SJSA1 (cell line): Measurements from ENCODE around the gene MOB2. TPM values are rescaled to one million over a fixed set of nuclear protein-coding genes. Genes with fewer than 3 reads are reported as not detected.

Experiments used
- DNase-seq, 2 experiments: peaks; one replicate each; pipeline ENCODE4 v3.0.0-alpha.2; 2015 to 2020; ENCODE audit warnings: low spot score in 2 of 2, low read depth in 1 of 2
- H3K27ac ChIP-seq: fragments of 250-450 bp; sonication (Bioruptor Pico); 2 replicates; pipeline ENCODE4 v1.5.1; 2020; ENCODE audit warnings: mild to moderate bottlenecking, moderate library complexity
- H3K27me3 ChIP-seq: fragments of 250-450 bp; sonication (Bioruptor Pico); replicated peaks from 2 replicates; pipeline ENCODE4 v1.5.1; 2020; ENCODE audit warnings: mild to moderate bottlenecking, moderate library complexity
- H3K36me3 ChIP-seq: fragments of 250-450 bp; sonication (Bioruptor Pico); 2 replicates; pipeline ENCODE4 v1.5.1; 2020; ENCODE audit warnings: mild to moderate bottlenecking
- H3K4me1 ChIP-seq: fragments of 250-450 bp; sonication (Bioruptor Pico); replicated peaks from 2 replicates; pipeline ENCODE4 v1.6.1; 2021; ENCODE audit warnings: mild to moderate bottlenecking
- H3K4me3 ChIP-seq: fragments of 250-450 bp; sonication (Bioruptor Pico); 2 replicates; pipeline ENCODE4 v1.5.1; 2020; ENCODE audit warnings: mild to moderate bottlenecking
- H3K9me3 ChIP-seq: fragments of 250-450 bp; sonication (Bioruptor Pico); replicated peaks from 2 replicates; pipeline ENCODE4 v1.5.1; 2020; ENCODE audit warnings: mild to moderate bottlenecking
- total RNA-seq: library from RNA; depleted of rRNA; stranded (reverse); fragments of >200 nt; shearing (Covaris generic); gene quantifications from 2 replicates; pipeline ENCODE4 v1.2.3, GENCODE V29; 2014

Gene MOB2
- total RNA-seq, 1 experiment from 2014 or later = 9.1 TPM

DNA sequence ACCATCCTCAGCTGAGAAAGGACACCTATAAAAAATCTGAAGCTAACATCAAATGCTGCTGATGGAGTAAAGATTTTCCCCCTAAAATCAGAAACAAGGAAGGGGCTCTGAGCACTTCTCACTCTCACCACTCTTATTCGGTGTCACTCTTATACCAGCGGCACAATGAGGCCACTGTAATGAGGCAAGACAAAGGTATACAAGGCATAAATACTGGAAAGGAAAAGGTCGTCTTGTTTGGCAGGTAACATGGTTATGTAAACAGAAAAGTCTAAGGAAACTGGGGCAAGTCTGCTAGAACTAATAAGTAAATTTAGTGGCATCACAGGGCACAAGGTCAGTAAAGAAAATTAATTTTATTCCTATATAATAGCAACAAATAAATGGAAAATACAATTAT is 8.1 kb upstream of the MOB2 start:
- no peaks in the 10 kb centered on the region for H3K4me1 ChIP-seq
- H3K36me3 ChIP-seq = no peaks in the 10 kb centered on the region
- H3K27ac ChIP-seq = no peak overlapping the region
- H3K9me3 ChIP-seq = no peaks in the 10 kb centered on the region
- no peak for DNase-seq
- H3K4me3 ChIP-seq = no peak overlapping the region
- H3K27me3 ChIP-seq = no peaks in the 10 kb centered on the region

DNA sequence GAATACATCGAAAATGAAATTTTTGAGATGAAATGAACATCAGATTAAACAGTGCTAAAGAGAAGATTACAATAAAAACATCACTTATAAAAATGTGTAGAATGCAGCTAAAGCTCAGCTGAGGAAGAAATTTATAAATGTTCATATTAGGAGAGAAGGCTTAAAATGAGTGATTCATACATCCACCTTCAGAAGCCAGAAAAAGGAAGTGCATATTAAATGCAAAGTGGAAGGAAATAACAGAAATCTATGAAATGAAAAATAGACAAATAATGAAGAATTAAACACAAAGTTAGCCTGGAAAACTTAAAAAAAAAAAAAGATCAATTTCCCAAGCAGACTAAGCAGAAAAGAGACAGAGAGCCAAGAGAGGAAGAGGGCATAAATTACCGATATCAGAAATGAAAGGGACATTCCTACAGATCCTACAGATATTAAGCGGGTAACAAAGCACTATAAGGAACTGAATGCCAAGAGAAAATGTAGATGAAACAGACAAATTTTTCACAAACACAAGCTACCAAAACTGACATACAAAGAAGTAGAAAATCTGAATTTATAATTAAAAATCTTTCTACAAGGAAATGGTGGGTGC is 7.2 kb upstream of the MOB2 start:
- no peaks in the 10 kb centered on the region for H3K9me3 ChIP-seq
- DNase-seq = no peak
- no peak overlapping the region for H3K4me3 ChIP-seq
- H3K4me1 ChIP-seq = no peaks in the 10 kb centered on the region
- H3K27me3 ChIP-seq = no peaks in the 10 kb centered on the region
- H3K27ac ChIP-seq = no peak overlapping the region
- no peaks in the 10 kb centered on the region for H3K36me3 ChIP-seq

DNA sequence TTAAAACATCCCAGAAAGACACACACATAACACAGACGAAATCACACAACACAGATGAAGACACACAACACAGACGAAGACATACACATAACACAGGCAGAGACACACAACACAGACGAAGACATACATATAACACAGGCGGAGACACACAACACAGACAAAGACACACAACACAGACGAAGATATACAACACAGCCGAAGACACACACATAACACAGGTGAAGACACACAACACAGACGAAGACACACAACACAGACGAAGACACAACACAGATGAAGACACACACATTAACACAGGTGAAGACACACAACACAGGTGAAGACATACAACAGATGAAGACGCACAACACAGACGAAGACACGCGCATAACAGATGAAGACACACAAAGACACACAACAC is 4.8 kb upstream of the MOB2 start:
- no peak overlapping the region for H3K4me3 ChIP-seq
- H3K27me3 ChIP-seq = no peaks in the 10 kb centered on the region
- H3K4me1 ChIP-seq = peaks cover under 1% of the 10 kb centered on the region
- no peaks in the 10 kb centered on the region for H3K9me3 ChIP-seq
- DNase-seq = no peak
- H3K27ac ChIP-seq = no peak overlapping the region
- H3K36me3 ChIP-seq = no peaks in the 10 kb centered on the region

DNA sequence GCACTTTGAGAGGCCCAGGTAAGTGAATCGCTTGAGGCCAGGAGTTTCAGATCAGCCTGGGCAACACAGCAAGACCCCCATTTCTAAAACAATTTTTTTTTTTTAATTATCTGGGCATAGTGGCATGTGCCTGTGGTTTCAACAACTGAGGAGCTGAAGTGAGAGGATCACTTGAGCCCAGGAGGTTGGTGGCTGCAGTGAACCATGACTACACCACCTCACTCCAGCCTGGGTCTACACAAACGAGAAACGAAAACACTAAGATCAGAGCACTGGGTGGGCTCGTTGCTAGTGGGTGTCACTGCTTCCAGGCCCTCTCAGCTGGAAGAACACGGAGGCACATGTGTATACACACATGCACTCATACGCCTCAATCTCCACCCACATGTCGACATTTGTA is 4.1 kb upstream of the MOB2 start:
- H3K4me1 ChIP-seq = peaks cover 7% of the 10 kb centered on the region
- no peaks in the 10 kb centered on the region for H3K9me3 ChIP-seq
- H3K27ac ChIP-seq = no peak overlapping the region
- H3K36me3 ChIP-seq = no peaks in the 10 kb centered on the region
- no peak overlapping the region for H3K4me3 ChIP-seq
- DNase-seq = no peak
- H3K27me3 ChIP-seq = no peaks in the 10 kb centered on the region

DNA sequence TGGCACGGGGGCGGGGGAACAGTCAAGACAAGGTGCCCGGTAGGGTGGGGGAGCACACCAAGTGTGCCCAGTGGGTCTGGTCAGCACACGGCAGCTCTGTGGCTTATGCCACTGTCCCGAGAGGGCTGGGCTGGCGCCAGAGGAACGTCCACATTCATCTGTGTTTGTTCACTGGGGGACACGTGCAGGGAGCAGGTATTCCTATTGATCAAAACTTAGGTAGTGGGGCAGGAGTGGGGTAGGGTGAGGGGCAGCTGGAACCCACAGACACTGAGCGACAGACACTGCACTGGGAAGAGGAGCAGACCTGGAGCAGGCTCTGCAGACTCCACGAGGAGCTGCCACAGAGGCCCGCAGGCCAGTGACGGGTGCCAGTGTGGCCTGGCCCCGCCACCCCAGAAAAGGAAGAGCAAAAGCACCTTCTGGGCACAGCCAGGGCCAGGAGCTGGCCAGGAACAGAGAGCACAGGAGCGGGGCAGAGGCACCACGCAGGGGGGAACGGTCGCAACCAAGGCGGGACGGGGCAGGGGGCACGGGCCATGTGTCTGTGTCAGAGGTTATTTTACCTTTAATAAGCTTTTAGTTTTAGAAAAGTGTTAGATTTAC is 2.1 kb upstream of the MOB2 start:
- Histone ChIP-seq H3K4me1 (peaks cover 7% of the 10 kb centered on the region), H3K27me3 (no peaks in the 10 kb centered on the region), H3K4me3 (no peak overlapping the region), H3K27ac (no peak overlapping the region), H3K36me3 (no peaks in the 10 kb centered on the region), H3K9me3 (no peaks in the 10 kb centered on the region)
- DNase-seq = no peak

DNA sequence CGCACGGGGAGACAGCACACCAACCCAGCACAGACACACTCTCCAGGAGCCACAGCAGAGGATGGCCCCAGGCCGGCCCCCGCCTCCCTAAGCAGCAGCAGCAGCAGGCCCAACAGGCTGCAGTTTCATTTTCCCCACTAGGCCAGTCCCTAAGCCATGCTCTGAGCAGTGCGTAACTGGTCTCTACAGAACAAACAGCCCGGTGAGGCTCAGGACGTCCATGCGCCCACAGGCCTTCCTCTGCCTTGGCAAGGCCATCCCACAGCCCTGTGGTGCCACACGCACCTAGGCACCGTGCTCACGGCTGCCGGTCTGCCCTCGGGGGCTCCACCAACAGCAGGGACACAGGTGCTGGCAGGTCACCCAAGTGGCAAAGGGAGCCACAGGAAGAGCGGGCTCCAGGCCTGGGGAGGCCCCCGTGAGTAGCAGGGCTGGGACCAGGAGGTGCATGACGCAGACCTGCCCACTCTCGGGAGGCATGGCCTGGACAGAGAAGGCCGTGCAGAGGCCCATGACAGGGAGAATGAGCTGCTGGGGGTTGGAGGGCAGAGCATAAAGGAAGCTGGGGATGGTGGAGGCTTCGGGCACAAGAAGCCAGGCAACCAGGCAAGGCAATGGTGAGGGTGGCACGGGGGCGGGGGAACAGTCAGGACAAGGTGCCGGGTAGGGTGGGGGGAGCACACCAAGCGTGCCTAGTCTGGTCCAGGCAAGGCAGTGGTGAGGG is 1.4 kb upstream of the MOB2 start:
- H3K4me3 ChIP-seq = no peak overlapping the region
- H3K36me3 ChIP-seq = no peaks in the 10 kb centered on the region
- DNase-seq = no peak
- H3K9me3 ChIP-seq = no peaks in the 10 kb centered on the region
- H3K27ac ChIP-seq = no peak overlapping the region
- H3K27me3 ChIP-seq = no peaks in the 10 kb centered on the region
- H3K4me1 ChIP-seq = peaks cover 7% of the 10 kb centered on the region

DNA sequence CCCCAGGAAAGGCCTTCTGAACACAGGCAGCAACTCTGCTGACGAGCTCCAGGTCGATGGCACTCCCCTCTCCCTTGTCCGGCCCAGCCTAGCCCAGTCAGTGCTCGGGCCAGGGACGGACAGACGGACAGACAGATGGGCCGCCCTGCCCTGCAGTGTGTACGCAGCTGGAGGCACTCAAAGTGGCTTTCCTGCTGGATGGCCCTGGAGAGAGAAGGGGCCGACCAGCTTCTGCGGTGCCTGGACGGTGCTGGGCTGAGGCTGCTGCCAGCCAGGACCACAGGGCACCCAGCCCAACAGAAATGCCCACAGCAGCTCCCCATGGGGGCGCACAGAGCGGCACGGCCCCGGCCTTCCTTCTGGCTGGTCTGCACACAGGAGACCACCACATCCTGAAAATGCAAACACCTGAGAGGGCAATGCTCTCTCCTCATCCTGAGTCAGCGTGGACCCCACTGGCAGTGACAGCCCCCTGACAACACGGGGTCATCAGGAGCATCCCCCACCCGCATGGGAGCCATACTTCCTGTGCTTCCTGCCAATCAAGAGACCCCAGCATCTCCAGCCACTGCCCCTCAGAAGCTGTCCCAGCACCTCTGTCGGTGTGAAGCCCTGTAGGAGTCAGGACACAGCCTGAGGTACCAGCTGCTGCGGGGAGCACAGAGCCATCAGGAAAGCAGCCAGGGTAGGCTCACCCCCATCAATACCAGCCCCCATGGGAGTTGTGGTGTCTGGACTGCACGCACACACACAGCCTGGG is 692 bp upstream of the MOB2 start:
- Histone ChIP-seq H3K27me3 (no peaks in the 10 kb centered on the region), H3K4me1 (peaks cover 7% of the 10 kb centered on the region), H3K4me3 (no peak overlapping the region), H3K36me3 (no peaks in the 10 kb centered on the region), H3K9me3 (no peaks in the 10 kb centered on the region), H3K27ac (no peak overlapping the region)
- DNase-seq = no peak

DNA sequence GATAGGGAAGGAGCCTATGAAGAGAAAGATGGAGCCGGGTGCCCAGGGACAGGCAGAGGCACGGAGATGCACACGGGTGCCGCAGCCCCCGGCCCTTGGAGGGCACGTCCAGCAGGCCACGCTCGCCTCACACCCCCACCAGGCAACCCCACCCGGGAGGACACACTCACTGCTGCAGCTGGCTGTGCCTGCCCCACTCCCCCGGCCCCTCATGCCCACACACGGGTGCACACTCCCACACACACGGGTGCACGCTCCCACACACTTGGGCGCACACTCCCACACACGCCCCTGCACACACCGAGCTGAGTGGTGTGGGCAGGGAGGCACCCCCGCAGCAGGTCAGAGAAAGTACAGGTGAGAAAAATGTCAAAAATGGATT is 1.1 kb downstream of the MOB2 start:
- Histone ChIP-seq H3K36me3 (no peaks in the 10 kb centered on the region), H3K27ac (no peak overlapping the region), H3K4me1 (peaks cover 7% of the 10 kb centered on the region), H3K9me3 (no peaks in the 10 kb centered on the region), H3K4me3 (no peak overlapping the region), H3K27me3 (no peaks in the 10 kb centered on the region)
- no peak for DNase-seq

DNA sequence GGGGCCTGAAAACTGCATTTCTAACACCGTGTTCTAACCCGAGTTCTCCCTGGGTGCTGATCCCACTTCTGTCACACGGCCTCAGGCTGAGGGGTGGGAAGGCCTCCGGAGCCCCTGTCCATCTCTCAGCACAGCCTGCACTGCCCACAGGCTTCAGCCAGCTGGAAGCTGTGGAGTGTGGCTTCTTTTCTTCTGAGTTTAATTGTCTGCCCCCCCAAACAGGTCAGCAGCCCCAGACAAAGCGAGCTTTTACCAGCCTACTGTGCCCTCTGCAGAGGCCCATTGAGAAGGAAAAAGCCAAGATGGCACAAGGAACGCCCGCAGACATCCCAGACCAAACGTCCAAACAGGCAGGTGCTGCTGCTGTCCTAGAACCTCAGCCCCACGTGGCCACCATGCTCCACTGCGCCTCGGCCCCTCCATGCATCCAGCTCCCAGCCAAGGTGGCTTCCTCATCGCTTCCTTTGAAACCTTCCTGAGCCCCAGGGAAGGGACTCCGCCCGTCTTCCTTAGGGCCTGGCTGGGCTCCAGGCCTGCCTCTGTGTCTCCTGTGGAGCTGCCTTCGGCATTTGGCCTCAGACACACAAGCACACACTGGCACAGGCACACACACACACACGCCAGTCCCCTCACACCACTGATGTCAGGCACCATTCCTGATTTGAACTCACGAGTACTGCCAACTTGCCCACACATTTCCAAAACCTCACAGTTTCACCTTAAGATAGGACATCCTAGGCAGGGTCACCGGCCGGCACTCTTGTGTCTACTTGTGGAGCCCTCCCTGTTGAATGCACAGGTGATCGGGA is 1.7 kb downstream of the MOB2 start:
- no peak overlapping the region for H3K4me3 ChIP-seq
- H3K27me3 ChIP-seq = no peaks in the 10 kb centered on the region
- H3K36me3 ChIP-seq = no peaks in the 10 kb centered on the region
- no peaks in the 10 kb centered on the region for H3K9me3 ChIP-seq
- no peak for DNase-seq
- H3K4me1 ChIP-seq = peaks cover 7% of the 10 kb centered on the region
- no peak overlapping the region for H3K27ac ChIP-seq

DNA sequence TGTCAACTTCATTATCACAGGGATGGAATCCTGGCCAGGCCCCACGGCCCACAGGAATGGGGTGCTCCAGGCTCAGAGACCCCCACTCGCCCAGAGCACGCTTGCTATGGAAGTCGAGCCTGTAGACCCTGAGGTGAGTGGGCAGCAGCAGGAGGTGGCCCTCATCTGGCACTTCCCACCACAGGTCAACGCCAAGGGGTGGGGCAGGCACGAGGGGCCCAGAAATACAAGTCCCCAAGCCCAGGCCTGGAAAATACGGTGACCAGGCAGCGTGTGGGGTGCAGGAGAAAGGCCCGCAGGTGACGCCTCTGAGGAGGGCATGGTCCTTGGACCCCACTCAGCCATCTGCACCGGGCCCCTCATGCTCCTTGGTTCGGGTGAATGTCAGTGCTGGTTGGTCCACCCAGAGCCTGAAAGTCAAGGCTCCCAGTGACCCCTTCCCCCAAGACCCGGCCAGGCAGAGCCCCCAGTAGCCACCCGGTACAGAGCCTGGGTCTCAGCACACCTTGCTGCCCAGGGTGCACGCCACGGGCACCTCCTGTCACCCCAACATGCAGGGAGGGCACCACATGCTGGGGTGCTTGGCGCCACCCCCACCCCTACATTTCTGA is 2.4 kb downstream of the MOB2 start:
- Histone ChIP-seq H3K36me3 (no peaks in the 10 kb centered on the region), H3K4me3 (no peak overlapping the region), H3K27ac (no peak overlapping the region), H3K27me3 (no peaks in the 10 kb centered on the region), H3K4me1 (peaks cover 7% of the 10 kb centered on the region), H3K9me3 (no peaks in the 10 kb centered on the region)
- no peak for DNase-seq

DNA sequence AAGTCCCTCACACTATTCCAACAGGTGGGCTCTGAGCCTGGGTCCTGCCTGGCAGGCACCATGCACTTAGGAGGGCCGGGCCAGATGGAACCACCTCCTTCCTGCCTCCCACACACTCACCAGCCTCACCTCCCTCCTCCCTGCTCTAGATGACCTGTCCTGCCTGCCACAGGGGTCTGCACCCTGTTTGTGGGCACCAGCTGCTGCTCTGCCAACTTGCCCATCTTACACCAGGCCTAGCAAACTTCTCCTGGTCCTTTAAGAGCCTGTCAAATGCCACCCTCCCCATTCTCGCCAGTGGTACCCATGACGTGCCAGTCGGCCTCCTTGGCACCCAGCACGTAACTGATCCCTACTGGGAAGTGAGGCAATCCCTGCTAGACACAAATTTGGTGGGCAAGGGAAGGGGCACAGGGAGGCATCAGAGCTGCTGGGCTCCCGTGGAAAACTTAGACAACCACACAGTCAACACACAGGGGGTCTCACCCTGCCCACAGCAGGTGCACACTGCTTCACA is 3.1 kb downstream of the MOB2 start:
- no peak for DNase-seq
- Histone ChIP-seq H3K4me3 (no peak overlapping the region), H3K27ac (no peak overlapping the region), H3K4me1 (peaks cover 7% of the 10 kb centered on the region), H3K9me3 (no peaks in the 10 kb centered on the region), H3K36me3 (no peaks in the 10 kb centered on the region), H3K27me3 (no peaks in the 10 kb centered on the region)

DNA sequence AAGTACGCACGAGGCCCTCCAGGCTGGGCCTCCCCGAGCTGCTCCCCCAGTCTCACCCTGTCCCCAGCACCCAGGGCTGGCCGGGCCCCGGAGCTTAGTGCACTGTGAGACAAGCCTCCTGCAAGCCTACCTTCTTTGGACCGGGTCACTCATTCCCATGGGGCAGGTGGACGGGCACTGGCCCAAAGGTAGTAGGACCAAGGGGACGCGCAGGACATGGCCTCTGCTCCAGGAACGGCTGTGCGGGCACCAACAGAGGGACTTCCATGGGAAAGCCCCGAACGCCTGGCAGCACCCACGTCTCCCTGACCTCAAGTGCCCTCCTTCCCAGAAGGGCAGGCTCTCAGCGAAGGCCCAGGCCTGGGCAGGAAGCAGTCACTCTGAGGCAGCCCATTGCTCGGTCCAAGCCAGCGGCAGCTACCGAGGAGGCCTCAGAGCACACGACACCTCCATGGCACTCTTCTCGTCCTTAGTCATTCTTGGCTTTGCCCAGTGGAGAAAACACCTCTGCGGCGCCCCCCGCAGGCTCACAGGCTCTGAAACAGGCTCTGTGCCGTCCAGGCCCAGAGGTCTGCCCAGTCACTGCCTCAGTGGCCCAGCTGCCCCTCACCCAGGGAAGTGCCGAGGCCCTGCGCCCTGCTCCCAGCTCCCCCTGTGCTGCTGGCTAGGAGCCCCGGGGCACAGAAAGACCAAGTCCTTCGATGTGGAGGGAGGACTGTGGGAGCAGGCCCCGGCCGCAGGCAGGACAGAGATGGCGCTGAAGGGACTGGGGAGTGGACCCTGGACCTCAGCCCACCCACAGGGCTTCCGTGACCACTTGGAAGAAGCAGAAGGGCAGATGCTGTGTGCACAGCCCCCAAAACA is 3.8 kb downstream of the MOB2 start:
- no peaks in the 10 kb centered on the region for H3K27me3 ChIP-seq
- H3K4me1 ChIP-seq = peaks cover 7% of the 10 kb centered on the region
- H3K9me3 ChIP-seq = no peaks in the 10 kb centered on the region
- H3K27ac ChIP-seq = no peak overlapping the region
- H3K36me3 ChIP-seq = no peaks in the 10 kb centered on the region
- DNase-seq = no peak
- no peak overlapping the region for H3K4me3 ChIP-seq
